ENCODE results near the gene CALCOCO2. TPM values are rescaled to one million over a fixed set of nuclear protein-coding genes. Genes with fewer than 3 reads are reported as not detected.
"Not testable (repeated sequence)": the region's sequence is repeated elsewhere in the genome, so short reads cannot be mapped to it uniquely, and the experiment has no call there.

The CALCOCO2 gene
- polyA plus RNA-seq, 2 of the 4 experiments (the other 2 are of a cell fraction): 71.6 to 194 TPM

- ChIA-PET CTCF (interaction anchor here (0.6 to 70.2 kb wide), 9 partner anchors 15 to 336 kb away, joined by 3 to 3251 read pairs (median 11); partner anchors contain the start of genes ATP5MC1, CALCOCO2, HOXB13 and PRAC1), POLR2A (no interaction called here)
- ATAC-seq (peak; percentile 95 to 97), FAIRE-seq (peak; percentile 51), DNase-seq (ENCODE audit: low read depth in 1 of 2, low spot score in 1 of 2) (peak; percentile 90 to 97)
- WGBS (ENCODE audit: missing lambda C conversion rate): 5% methylated on average over 28 of the region's 64 CpGs
- peak within 1 kb of the TSS; percentile 87 for H3K4me2 ChIP-seq
- peak within 1 kb of the TSS; percentile 56 to 76 for H3K27ac ChIP-seq
- peak within 1 kb of the TSS; percentile 54 for H3K4me3 ChIP-seq
- H3K9me3 ChIP-seq: no peaks in the 10 kb centered on the region
- TF ChIP-seq, protein P1, sequence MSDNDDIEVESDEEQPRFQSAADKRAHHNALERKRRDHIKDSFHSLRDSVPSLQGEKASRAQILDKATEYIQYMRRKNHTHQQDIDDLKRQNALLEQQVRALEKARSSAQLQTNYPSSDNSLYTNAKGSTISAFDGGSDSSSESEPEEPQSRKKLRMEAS (IDR thresholded peaks at IDR 0.05): peak; percentile 28; the same call in 1 of the 2 replicates
- TF ChIP-seq FOXS1 (CRISPR knock-in tag; IDR thresholded peaks at IDR 0.05) (no peak), RFX5 (IDR thresholded peaks at IDR 0.05) (0 out of 2 replicates have a peak, but pooled peaks have one; percentile 34), ATOH8 (CRISPR knock-in tag; IDR thresholded peaks at IDR 0.05; ENCODE audit: low read depth) (no peak), NFE2L2 (conservative IDR thresholded peaks at IDR 0.05; ENCODE audit: low read length) (no peak), MYC (IDR thresholded peaks at IDR 0.05; ENCODE audit: borderline replicate concordance, low read length) (0 out of 2 replicates have a peak, but pooled peaks have one; percentile 13), FOSB (CRISPR knock-in tag; IDR thresholded peaks at IDR 0.05) (no peak), RNF2 (IDR thresholded peaks at IDR 0.05; ENCODE audit: borderline replicate concordance, low read depth) (no peak), MAZ (IDR thresholded peaks at IDR 0.05; ENCODE audit: borderline replicate concordance, low read depth, low read length) (0 out of 2 replicates have a peak, but pooled peaks have one; percentile 56), NPAS2 (CRISPR knock-in tag; IDR thresholded peaks at IDR 0.05; ENCODE audit: borderline replicate concordance) (no peak)
- peaks cover 23% of the 10 kb centered on the region; the same call in 2 of the 3 replicates for H3K4me1 ChIP-seq
Measured at GRCh38 chr17:48816774-48817590, 13.9 kb upstream of the CALCOCO2 start, which contains the start of gene TTLL6. Gene TTLL6 (minus strand): TSS chr17:48817229. CDS start chr17:48817072, 157 bp downstream.

GRCh38 chr17:48818361-48818841, 12.4 kb upstream of the CALCOCO2 start:
- FAIRE-seq (no peak), ATAC-seq (no peak), DNase-seq (ENCODE audit: low read depth in 1 of 2, low spot score in 1 of 2) (no peak)
- H3K4me1 ChIP-seq: peaks cover 18% of the 10 kb centered on the region; the same call in 2 of the 3 replicates
- no peak overlapping the region for H3K4me2 ChIP-seq
- H3K9me3 ChIP-seq: no peaks in the 10 kb centered on the region
- H3K4me3 ChIP-seq: no peak overlapping the region
- TF ChIP-seq CEBPB (IDR thresholded peaks at IDR 0.05): no peak
- TF ChIP-seq ZSCAN20 (CRISPR knock-in tag; IDR thresholded peaks at IDR 0.05): no peak
- 70% methylated on average over 9 of the region's 9 CpGs for WGBS (ENCODE audit: missing lambda C conversion rate)
- ChIA-PET CTCF (interaction anchor here (0.6 to 70.2 kb wide), 8 partner anchors 16 to 214 kb away, joined by 3 to 3251 read pairs (median 4); partner anchors contain the start of genes ATP5MC1, CALCOCO2, HOXB13 and PRAC1), POLR2A (no interaction called here)
- H3K27ac ChIP-seq: no peak overlapping the region; a peak in 1 of 6 replicates

GRCh38 chr17:48819466-48819865, 11.4 kb upstream of the CALCOCO2 start:
- DNase-seq (ENCODE audit: low read depth in 1 of 2, low spot score in 1 of 2) (no peak), ATAC-seq (no peak), FAIRE-seq (no peak)
- WGBS (ENCODE audit: missing lambda C conversion rate): 81% methylated on average over 11 of the region's 11 CpGs
- POLR2A ChIA-PET: no interaction called here
- Histone ChIP-seq H3K4me1 (peaks cover 18% of the 10 kb centered on the region; the same call in 2 of the 3 replicates), H3K9me3 (no peaks in the 10 kb centered on the region), H3K27ac (no peak overlapping the region), H3K4me3 (no peak overlapping the region), H3K4me2 (no peak overlapping the region)
- CTCF ChIA-PET: interaction anchor here (1.0 to 76.6 kb wide), 7 partner anchors 1 to 213 kb away, joined by 3 to 3251 read pairs (median 195); partner anchors contain the start of genes ATP5MC1, CALCOCO2, HOXB13 and PRAC1
- no peak for TF ChIP-seq RARB (CRISPR knock-in tag; IDR thresholded peaks at IDR 0.05)
- TF ChIP-seq, protein P2, sequence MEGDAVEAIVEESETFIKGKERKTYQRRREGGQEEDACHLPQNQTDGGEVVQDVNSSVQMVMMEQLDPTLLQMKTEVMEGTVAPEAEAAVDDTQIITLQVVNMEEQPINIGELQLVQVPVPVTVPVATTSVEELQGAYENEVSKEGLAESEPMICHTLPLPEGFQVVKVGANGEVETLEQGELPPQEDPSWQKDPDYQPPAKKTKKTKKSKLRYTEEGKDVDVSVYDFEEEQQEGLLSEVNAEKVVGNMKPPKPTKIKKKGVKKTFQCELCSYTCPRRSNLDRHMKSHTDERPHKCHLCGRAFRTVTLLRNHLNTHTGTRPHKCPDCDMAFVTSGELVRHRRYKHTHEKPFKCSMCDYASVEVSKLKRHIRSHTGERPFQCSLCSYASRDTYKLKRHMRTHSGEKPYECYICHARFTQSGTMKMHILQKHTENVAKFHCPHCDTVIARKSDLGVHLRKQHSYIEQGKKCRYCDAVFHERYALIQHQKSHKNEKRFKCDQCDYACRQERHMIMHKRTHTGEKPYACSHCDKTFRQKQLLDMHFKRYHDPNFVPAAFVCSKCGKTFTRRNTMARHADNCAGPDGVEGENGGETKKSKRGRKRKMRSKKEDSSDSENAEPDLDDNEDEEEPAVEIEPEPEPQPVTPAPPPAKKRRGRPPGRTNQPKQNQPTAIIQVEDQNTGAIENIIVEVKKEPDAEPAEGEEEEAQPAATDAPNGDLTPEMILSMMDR (IDR thresholded peaks at IDR 0.05): no peak
- no peak for TF ChIP-seq ESRRA (IDR thresholded peaks at IDR 0.05; ENCODE audit: borderline replicate concordance, low read length)
- TF ChIP-seq, protein P3, sequence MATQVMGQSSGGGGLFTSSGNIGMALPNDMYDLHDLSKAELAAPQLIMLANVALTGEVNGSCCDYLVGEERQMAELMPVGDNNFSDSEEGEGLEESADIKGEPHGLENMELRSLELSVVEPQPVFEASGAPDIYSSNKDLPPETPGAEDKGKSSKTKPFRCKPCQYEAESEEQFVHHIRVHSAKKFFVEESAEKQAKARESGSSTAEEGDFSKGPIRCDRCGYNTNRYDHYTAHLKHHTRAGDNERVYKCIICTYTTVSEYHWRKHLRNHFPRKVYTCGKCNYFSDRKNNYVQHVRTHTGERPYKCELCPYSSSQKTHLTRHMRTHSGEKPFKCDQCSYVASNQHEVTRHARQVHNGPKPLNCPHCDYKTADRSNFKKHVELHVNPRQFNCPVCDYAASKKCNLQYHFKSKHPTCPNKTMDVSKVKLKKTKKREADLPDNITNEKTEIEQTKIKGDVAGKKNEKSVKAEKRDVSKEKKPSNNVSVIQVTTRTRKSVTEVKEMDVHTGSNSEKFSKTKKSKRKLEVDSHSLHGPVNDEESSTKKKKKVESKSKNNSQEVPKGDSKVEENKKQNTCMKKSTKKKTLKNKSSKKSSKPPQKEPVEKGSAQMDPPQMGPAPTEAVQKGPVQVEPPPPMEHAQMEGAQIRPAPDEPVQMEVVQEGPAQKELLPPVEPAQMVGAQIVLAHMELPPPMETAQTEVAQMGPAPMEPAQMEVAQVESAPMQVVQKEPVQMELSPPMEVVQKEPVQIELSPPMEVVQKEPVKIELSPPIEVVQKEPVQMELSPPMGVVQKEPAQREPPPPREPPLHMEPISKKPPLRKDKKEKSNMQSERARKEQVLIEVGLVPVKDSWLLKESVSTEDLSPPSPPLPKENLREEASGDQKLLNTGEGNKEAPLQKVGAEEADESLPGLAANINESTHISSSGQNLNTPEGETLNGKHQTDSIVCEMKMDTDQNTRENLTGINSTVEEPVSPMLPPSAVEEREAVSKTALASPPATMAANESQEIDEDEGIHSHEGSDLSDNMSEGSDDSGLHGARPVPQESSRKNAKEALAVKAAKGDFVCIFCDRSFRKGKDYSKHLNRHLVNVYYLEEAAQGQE (IDR thresholded peaks at IDR 0.05): no peak

GRCh38 chr17:48820936-48821335, 9.9 kb upstream of the CALCOCO2 start:
- H3K4me2 ChIP-seq; ATAC-seq; H3K4me3 ChIP-seq; FAIRE-seq; POLR2A ChIA-PET; H3K9me3 ChIP-seq; DNase-seq (ENCODE audit: low read depth in 1 of 2, low spot score in 1 of 2); H3K27ac ChIP-seq: not testable (repeated sequence)
- CTCF ChIA-PET: interaction anchor here (1.2 to 76.6 kb wide), 4 partner anchors 3 to 185 kb away, joined by 3 to 3251 read pairs (median 1628); partner anchors contain the start of genes ATP5MC1, CALCOCO2 and TTLL6
- peaks cover 23% of the 10 kb centered on the region; the same call in 2 of the 3 replicates for H3K4me1 ChIP-seq
- 77% methylated on average over 6 of the region's 6 CpGs for WGBS (ENCODE audit: missing lambda C conversion rate)

Data from A549 (cell line).